Fibroblast of lung (primary cell): ENCODE data around the gene XPNPEP3. TPM values are rescaled to one million over a fixed set of nuclear protein-coding genes. Genes with fewer than 3 reads are reported as not detected.

Experiments used
- DNase-seq, 2 donors: peaks; one replicate each; pipeline versions ENCODE4 v3.0.0 to v3.0.0-alpha.2; 2010; ENCODE audit warnings: low read depth in 2 of 2
- H2AFZ ChIP-seq: 2 replicates; pipeline ENCODE4 v1.5.1; 2012; ENCODE audit warnings: low read length, control low read depth, inconsistent platforms
- H3K27ac ChIP-seq: 2 replicates; pipeline ENCODE4 v1.5.1; 2011; ENCODE audit warnings: low read length, control low read depth; ENCODE audit not compliant: insufficient read depth
- H3K27me3 ChIP-seq: 2 replicates; pipeline ENCODE4 v1.5.1; 2011; ENCODE audit warnings: mild to moderate bottlenecking, low read length; ENCODE audit not compliant: control insufficient read depth, insufficient read depth
- H3K36me3 ChIP-seq: 2 replicates; pipeline ENCODE4 v1.5.1; 2011; ENCODE audit warnings: low read length; ENCODE audit not compliant: control insufficient read depth, insufficient read depth
- H3K4me1 ChIP-seq: 2 replicates; pipeline ENCODE4 v1.5.1; 2011; ENCODE audit warnings: low read length; ENCODE audit not compliant: control insufficient read depth, insufficient read depth; ENCODE audit errors: extremely low read depth
- H3K4me2 ChIP-seq: 2 replicates; pipeline ENCODE4 v1.5.1; 2011; ENCODE audit warnings: low read length, control low read depth; ENCODE audit not compliant: insufficient read depth; ENCODE audit errors: extremely low read depth
- H3K4me3 ChIP-seq, 4 experiments: fragments of 200-600 bp in 1 of 4; sonication (generic) in 1 of 4; replicated peaks in 1 of 4; 2 replicates each; pipeline ENCODE4 v1.5.1; 2011 to 2016; ENCODE audit warnings: low read length in 4 of 4, low read depth in 3 of 4, mild to moderate bottlenecking in 3 of 4, control low read depth in 2 of 4, inconsistent platforms in 1 of 4, mixed read lengths in 1 of 4; ENCODE audit not compliant: insufficient read depth in 1 of 4; ENCODE audit errors: control extremely low read depth in 1 of 4
- H3K79me2 ChIP-seq: 2 replicates; pipeline ENCODE4 v1.5.1; 2012; ENCODE audit warnings: mild to moderate bottlenecking, low read length, inconsistent platforms; ENCODE audit not compliant: control insufficient read depth, insufficient read depth
- H3K9ac ChIP-seq: 2 replicates; pipeline ENCODE4 v1.5.1; 2011; ENCODE audit warnings: mild to moderate bottlenecking, low read length, control low read depth; ENCODE audit not compliant: insufficient read depth
- H3K9me3 ChIP-seq: 2 replicates; pipeline ENCODE4 v1.5.1; 2012; ENCODE audit warnings: low read depth, low read length; ENCODE audit not compliant: control insufficient read depth, insufficient read depth
- H4K20me1 ChIP-seq: 2 replicates; pipeline ENCODE4 v1.5.1; 2011; ENCODE audit warnings: low read length; ENCODE audit not compliant: control insufficient read depth, insufficient read depth; ENCODE audit errors: extremely low read depth
- CTCF ChIP-seq, 2 donors: IDR thresholded peaks in 1 of 2; conservative IDR thresholded peaks in 1 of 2; 1 replicate in 1 of 2; 2 replicates in 1 of 2; pipeline ENCODE4 v1.5.1; 2011 to 2012; ENCODE audit warnings: low read length in 2 of 2, control low read depth in 1 of 2, inconsistent platforms in 1 of 2, low read depth in 1 of 2, mild to moderate bottlenecking in 1 of 2
- EZH2 ChIP-seq: IDR thresholded peaks from 2 replicates; pipeline ENCODE4 v1.5.1; 2012; ENCODE audit warnings: low read length, control low read depth, mild to moderate bottlenecking; ENCODE audit errors: missing control alignments
- polyA plus RNA-seq, 2 donors: library from polyadenylated mRNA; depleted of rRNA in 1 of 2; stranded (reverse) in 1 of 2; unstranded in 1 of 2; fragments of >200 nt; gene quantifications; 2 replicates each; pipeline ENCODE4 v1.2.1, GENCODE V29; 2011 to 2012; ENCODE audit warnings: missing spikeins in 1 of 2
- total RNA-seq: library from RNA; depleted of rRNA; stranded (reverse); fragments of >200 nt; gene quantifications from 2 replicates; pipeline ENCODE4 v1.2.1, GENCODE V29; 2014

The XPNPEP3 gene
- total and polyA plus RNA-seq, 2 donors (not counting 1 experiment from before 2014, with no cell fraction given) = 9.1 to 15.2 TPM

GRCh38 chr22:40966726-40967085, 109.8 kb downstream of the XPNPEP3 start:
- Histone ChIP-seq H2AFZ (no peak overlapping the region), H4K20me1 (no peaks in the 10 kb centered on the region), H3K79me2 (peaks cover 4% of the 10 kb centered on the region), H3K27me3 (no peaks in the 10 kb centered on the region), H3K9ac (no peak overlapping the region), H3K36me3 (peaks cover 12% of the 10 kb centered on the region), H3K4me1 (no peaks in the 10 kb centered on the region), H3K4me2 (no peak overlapping the region), H3K4me3 (no peak overlapping the region), H3K9me3 (no peaks in the 10 kb centered on the region), H3K27ac (no peak overlapping the region)
- no peak for DNase-seq
- TF ChIP-seq CTCF (conservative IDR thresholded peaks at IDR 0.05 in 1 of 2, IDR thresholded peaks at IDR 0.05 in 1 of 2; ENCODE audit: low read depth in 1 of 2, low read length in 2 of 2) (no peak), EZH2 (no peak)

- H3K9me3 ChIP-seq = no peaks in the 10 kb centered on the region
- no peaks in the 10 kb centered on the region for H4K20me1 ChIP-seq
- peaks cover 12% of the 10 kb centered on the region for H3K36me3 ChIP-seq
- H3K9ac ChIP-seq = no peak overlapping the region
- DNase-seq = no peak
- no peak overlapping the region for H3K27ac ChIP-seq
- no peak overlapping the region for H3K4me2 ChIP-seq
- H3K4me1 ChIP-seq = no peaks in the 10 kb centered on the region
- no peak overlapping the region for H3K4me3 ChIP-seq
- no peaks in the 10 kb centered on the region for H3K27me3 ChIP-seq
- no peak overlapping the region for H2AFZ ChIP-seq
- H3K79me2 ChIP-seq = no peaks in the 10 kb centered on the region
- TF ChIP-seq EZH2 = no peak
- no peak for TF ChIP-seq CTCF (conservative IDR thresholded peaks at IDR 0.05 in 1 of 2, IDR thresholded peaks at IDR 0.05 in 1 of 2; ENCODE audit: low read depth in 1 of 2, low read length in 2 of 2)
These were observed 110.3 kb downstream of the XPNPEP3 start for GRCh38 chr22:40967111-40967760.

GRCh38 chr22:40972587-40972986, 115.6 kb downstream of the XPNPEP3 start:
- Histone ChIP-seq H3K27ac (no peak overlapping the region), H3K36me3 (peaks cover 9% of the 10 kb centered on the region), H3K79me2 (no peaks in the 10 kb centered on the region), H3K27me3 (no peaks in the 10 kb centered on the region), H3K4me1 (no peaks in the 10 kb centered on the region), H3K9ac (no peak overlapping the region), H2AFZ (no peak overlapping the region), H3K4me2 (no peak overlapping the region), H3K4me3 (no peak overlapping the region), H4K20me1 (no peaks in the 10 kb centered on the region), H3K9me3 (no peaks in the 10 kb centered on the region)
- DNase-seq = no peak
- TF ChIP-seq CTCF (conservative IDR thresholded peaks at IDR 0.05 in 1 of 2, IDR thresholded peaks at IDR 0.05 in 1 of 2; ENCODE audit: low read depth in 1 of 2, low read length in 2 of 2) (no peak), EZH2 (no peak)
